GM12878 (cell line): ENCODE data around the gene TUBGCP2. TPM values are rescaled to one million over a fixed set of nuclear protein-coding genes. Genes with fewer than 3 reads are reported as not detected.

Source experiments
- ATAC-seq: fragments of 200-7000 bp; cut with Tn5 transposase; 3 replicates; pipeline ENCODE4 v1.9.1; 2020; ENCODE audit warnings: mild to moderate bottlenecking, moderate library complexity
- BruUV-seq: library from RNA; stranded (reverse); fragments of 400-500 nt; replicated peaks from 2 replicates; lab custom pipeline; 2021; lab: Mats Ljungman, UMichigan
- CTCF ChIA-PET: fragments of 300-600 bp; sonication (Branson Sonifier 250); formaldehyde crosslinking; extraction: SDS; loops from one replicate; lab custom pipeline; 2021; ENCODE audit warnings: inconsistent platforms; lab: Yijun Ruan, JAX
- POLR2A ChIA-PET: fragments of 350-600 bp; formaldehyde crosslinking; extraction: SDS; loops from one replicate; lab custom pipeline; 2021; ENCODE audit warnings: inconsistent platforms; lab: Charles Lee
- RAD21 ChIA-PET: fragments of 300-600 bp; sonication (Branson Sonifier 250); formaldehyde crosslinking; loops from one replicate; lab custom pipeline; 2023; ENCODE audit warnings: antibody characterized with exemption; ENCODE audit not compliant: unreplicated experiment; lab: Charles Lee
- SMC1A ChIA-PET: fragments of 300-600 bp; sonication (Branson Sonifier 250); formaldehyde crosslinking; loops from one replicate; lab custom pipeline; 2023; ENCODE audit not compliant: unreplicated experiment, uncharacterized antibody; lab: Charles Lee
- DNase-seq: peaks from one replicate; pipeline ENCODE4 v3.0.0-alpha.2; 2011; ENCODE audit warnings: low read depth, low spot score
- FAIRE-seq: peaks from 3 replicates; lab custom pipeline; 2011; peaks lifted over from hg19 to GRCh38; lab: Jason Lieb, UNC
- H2AFZ ChIP-seq: 2 replicates; pipeline ENCODE4 v1.6.0; 2011; ENCODE audit warnings: low read depth, low read length, control low read depth; ENCODE audit not compliant: control insufficient read depth
- H3K27ac ChIP-seq: 2 replicates; pipeline ENCODE4 v1.5.1; 2011; ENCODE audit warnings: control low read depth; ENCODE audit not compliant: control insufficient read depth, insufficient read depth
- H3K27me3 ChIP-seq, 2 experiments: replicated peaks in 1 of 2; 2 replicates each; pipeline versions ENCODE4 v1.6.0 to v1.6.1; 2011; ENCODE audit warnings: low read length in 1 of 2; ENCODE audit not compliant: control insufficient read depth in 2 of 2, insufficient read depth in 2 of 2
- H3K36me3 ChIP-seq, 2 experiments: 2 replicates each; pipeline ENCODE4 v1.5.1; 2011; ENCODE audit warnings: low read length in 1 of 2; ENCODE audit not compliant: control insufficient read depth in 2 of 2, insufficient read depth in 2 of 2
- H3K4me1 ChIP-seq: 2 replicates; pipeline ENCODE4 v1.6.1; 2011; ENCODE audit warnings: mild to moderate bottlenecking, low read length, moderate library complexity, mixed read lengths; ENCODE audit not compliant: control insufficient read depth, insufficient read depth
- H3K4me2 ChIP-seq: 2 replicates; pipeline ENCODE4 v1.6.0; 2011; ENCODE audit warnings: control low read depth; ENCODE audit not compliant: control insufficient read depth, insufficient read depth
- H3K4me3 ChIP-seq: fragments of 200-600 bp; sonication (generic); 2 replicates; pipeline ENCODE4 v1.5.1; 2016
- H3K79me2 ChIP-seq: 2 replicates; pipeline ENCODE4 v1.6.0; 2011; ENCODE audit warnings: low read length; ENCODE audit not compliant: control insufficient read depth, insufficient read depth
- H3K9ac ChIP-seq: 2 replicates; pipeline ENCODE4 v1.8.0; 2011; ENCODE audit warnings: low read length, control low read depth, mixed read lengths; ENCODE audit not compliant: control insufficient read depth, insufficient read depth
- H3K9me3 ChIP-seq: replicated peaks from 3 replicates; pipeline ENCODE4 v1.5.1; 2011; ENCODE audit warnings: mild to moderate bottlenecking, low read length; ENCODE audit not compliant: control insufficient read depth, insufficient read depth
- H4K20me1 ChIP-seq: 2 replicates; pipeline ENCODE4 v1.6.0; 2011; ENCODE audit not compliant: control insufficient read depth, insufficient read depth
- ATF7 ChIP-seq: fragments of 450-650 bp; IDR thresholded peaks from 2 replicates; pipeline ENCODE4 v1.6.1; 2016; ENCODE audit warnings: low read depth, mild to moderate bottlenecking
- CEBPB ChIP-seq, 2 experiments: fragments of 150-350 bp in 1 of 2; IDR thresholded peaks; 2 replicates each; pipeline ENCODE4 v1.6.1; 2012 to 2014; ENCODE audit warnings: low read depth in 2 of 2, low read length in 2 of 2, borderline replicate concordance in 1 of 2, inconsistent platforms in 1 of 2
- HDGF ChIP-seq: fragments of 450-650 bp; IDR thresholded peaks from 2 replicates; pipeline ENCODE4 v1.6.1; 2016; ENCODE audit warnings: antibody characterized with exemption
- IRF5 ChIP-seq: fragments of 450-650 bp; IDR thresholded peaks from 2 replicates; pipeline ENCODE4 v1.6.1; 2017; ENCODE audit warnings: borderline replicate concordance
- MLLT1 ChIP-seq: fragments of 450-650 bp; IDR thresholded peaks from 2 replicates; pipeline ENCODE4 v1.6.1; 2016; ENCODE audit warnings: mild to moderate bottlenecking
- PRDM15 ChIP-seq: fragments of 450-650 bp; formaldehyde crosslinking; IDR thresholded peaks from 2 replicates; pipeline ENCODE4 v1.4.0; 2020; ENCODE audit warnings: mild to moderate bottlenecking, moderate library complexity
- RAD51 ChIP-seq: fragments of 450-650 bp; IDR thresholded peaks from 2 replicates; pipeline ENCODE4 v1.6.1; 2016; ENCODE audit warnings: moderate library complexity, mild to moderate bottlenecking, inconsistent platforms
- RCOR1 ChIP-seq: conservative IDR thresholded peaks from 2 replicates; pipeline ENCODE4 v1.6.1; 2012; ENCODE audit warnings: low read depth, low read length, improper control_type of control experiment
- SIX5 ChIP-seq: IDR thresholded peaks from 2 replicates; pipeline ENCODE4 v1.6.1; 2011; ENCODE audit warnings: mild to moderate bottlenecking, low read depth, low read length, moderate library complexity; ENCODE audit not compliant: severe bottlenecking
- SMARCA5 ChIP-seq: fragments of 450-650 bp; IDR thresholded peaks from 2 replicates; pipeline ENCODE4 v1.6.1; 2017; ENCODE audit warnings: mild to moderate bottlenecking
- ZBTB40 ChIP-seq: fragments of 450-650 bp; IDR thresholded peaks from 2 replicates; pipeline ENCODE4 v1.6.1; 2016; ENCODE audit warnings: mild to moderate bottlenecking, moderate library complexity, borderline replicate concordance
- ZNF207 ChIP-seq: fragments of 450-650 bp; IDR thresholded peaks from 2 replicates; pipeline ENCODE4 v1.6.1; 2014; ENCODE audit warnings: antibody characterized with exemption, mild to moderate bottlenecking, borderline replicate concordance
- WGBS: methylation state at CpG from one replicate; pipeline ENCODE4 v1.1.6; 2016; ENCODE audit warnings: low lambda C conversion rate; ENCODE audit not compliant: insufficient replicate concordance, insufficient coverage; ENCODE audit errors: missing lambda C conversion rate; 5-methylcytosine and 5-hydroxymethylcytosine counted together
- in situ Hi-C: fragments of 300-500 bp; cut with MboI; formaldehyde crosslinking; loops from 9 replicates; pipeline ENCODE4 v1.14.3; 2018; ENCODE audit warnings: mixed read lengths
- intact Hi-C: fragments of 100-400 bp; cut with micrococcal nuclease; formaldehyde crosslinking; loops from one replicate; pipeline ENCODE4 v1.14.2; 2022; ENCODE audit not compliant: unreplicated experiment
- polyA plus RNA-seq, 11 experiments: library from polyadenylated mRNA; depleted of rRNA in 4 of 11; unstranded in 6 of 11; stranded (reverse) in 5 of 11; fragments of >200 nt; fragmentation: Nextera tagmentation in 4 of 11; fragmentation: Illumina TruSeq in 1 of 11; extraction: Ambion mirVana in 4 of 11; extraction: Trizol in 1 of 11; gene quantifications; 1 replicate in 1 of 11; 2 replicates in 10 of 11; pipeline versions ENCODE4 v1.2.1 to v1.2.3, GENCODE V29; 2011 to 2016; ENCODE audit warnings: inconsistent platforms in 2 of 11, missing spikeins in 2 of 11, low read depth in 1 of 11
- total RNA-seq, 4 experiments: library from RNA; depleted of rRNA in 3 of 4; stranded (reverse); fragments of >200 nt in 3 of 4; fragmentation: Illumina TruSeq in 1 of 4; extraction: Trizol in 1 of 4; gene quantifications; 2 replicates each; pipeline versions ENCODE4 v1.2.1 to v1.2.3, GENCODE V29; 2013 to 2021

The TUBGCP2 gene
- total and polyA plus RNA-seq, 10 of the 15 experiments (the other 5 are each of a cell fraction or from before 2014, with no cell fraction given) = 4.8 to 47.1 (median 34.7) TPM

- Histone ChIP-seq H3K27ac (no peak overlapping the region), H3K4me1 (no peaks in the 10 kb centered on the region), H4K20me1 (no peaks in the 10 kb centered on the region), H3K79me2 (peaks cover under 1% of the 10 kb centered on the region; the same call in 1 of the 2 replicates), H3K9me3 (no peaks in the 10 kb centered on the region), H3K36me3 (peaks cover 27 to 37% of the 10 kb centered on the region in 2 experiments), H3K4me2 (no peak overlapping the region), H2AFZ (no peak overlapping the region), H3K27me3 (no peaks in the 10 kb centered on the region), H3K9ac (no peak overlapping the region), H3K4me3 (no peak overlapping the region)
- 97% methylated on average over 14 of the region's 14 CpGs for WGBS
- ATAC-seq (no peak), FAIRE-seq (no peak), DNase-seq (no peak)
- in situ Hi-C loops (no loop called here), intact Hi-C loops (no loop called here)
- BruUV-seq = no TSS peak
- ChIA-PET SMC1A (no interaction called here), POLR2A (no interaction called here), RAD21 (no interaction called here), CTCF (interaction anchor here (0.7 to 1.6 kb wide), 3 partner anchors 9 to 20 kb away, joined by 3 to 5 read pairs (median 3); no protein-coding TSS in a partner anchor)
- TF ChIP-seq HDGF (no peak), SIX5 (no peak), CEBPB (IDR thresholded peaks at IDR 0.05; ENCODE audit: borderline replicate concordance in 1 of 2, low read depth in 2 of 2, low read length in 2 of 2) (no peak), IRF5 (no peak), MLLT1 (no peak), RAD51 (no peak), ZNF207 (no peak), ATF7 (no peak), RCOR1 (no peak), SMARCA5 (no peak), PRDM15 (CRISPR knock-in tag) (no peak), ZBTB40 (no peak)
Observed at GRCh38 chr10:133298466-133298865, 10.2 kb downstream of the TUBGCP2 start.
